ENCODE measurements around the gene BCAR3.

The BCAR3 gene

DNA sequence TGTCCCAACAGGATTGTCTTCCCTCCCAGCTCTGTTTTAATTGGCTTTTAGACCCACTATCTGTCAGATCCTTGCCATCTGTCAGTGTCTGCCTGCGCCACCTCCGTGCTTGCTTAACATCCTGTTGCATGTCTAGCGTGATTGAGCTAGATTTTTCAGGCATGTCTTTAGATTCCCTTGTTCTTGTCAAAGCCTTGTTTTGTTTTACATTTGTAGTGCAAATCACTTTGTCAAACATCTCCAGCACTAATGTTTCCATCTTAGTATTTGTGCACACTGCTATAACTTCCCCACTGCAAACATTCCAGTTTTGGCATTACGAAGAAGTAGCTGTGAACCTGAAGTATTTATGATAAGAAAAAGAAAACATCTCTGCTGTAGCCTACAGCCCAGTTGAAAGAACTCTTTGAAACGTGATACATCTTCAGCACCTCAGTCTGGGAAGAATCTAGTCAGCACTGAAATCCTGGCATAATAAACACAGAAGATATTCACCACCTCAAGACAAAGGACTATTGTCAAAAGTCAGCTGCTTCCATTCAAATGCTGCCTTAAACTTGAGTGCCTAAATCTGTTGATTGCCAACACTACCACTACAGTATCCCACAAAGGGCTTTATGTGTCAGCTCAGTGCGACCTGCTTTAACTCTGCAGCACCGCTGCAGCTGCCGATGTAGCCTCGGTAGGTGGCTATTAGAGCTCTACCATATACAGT lies 128.7 kb downstream of the BCAR3 start (continued):
- TF ChIP-seq, protein P1, sequence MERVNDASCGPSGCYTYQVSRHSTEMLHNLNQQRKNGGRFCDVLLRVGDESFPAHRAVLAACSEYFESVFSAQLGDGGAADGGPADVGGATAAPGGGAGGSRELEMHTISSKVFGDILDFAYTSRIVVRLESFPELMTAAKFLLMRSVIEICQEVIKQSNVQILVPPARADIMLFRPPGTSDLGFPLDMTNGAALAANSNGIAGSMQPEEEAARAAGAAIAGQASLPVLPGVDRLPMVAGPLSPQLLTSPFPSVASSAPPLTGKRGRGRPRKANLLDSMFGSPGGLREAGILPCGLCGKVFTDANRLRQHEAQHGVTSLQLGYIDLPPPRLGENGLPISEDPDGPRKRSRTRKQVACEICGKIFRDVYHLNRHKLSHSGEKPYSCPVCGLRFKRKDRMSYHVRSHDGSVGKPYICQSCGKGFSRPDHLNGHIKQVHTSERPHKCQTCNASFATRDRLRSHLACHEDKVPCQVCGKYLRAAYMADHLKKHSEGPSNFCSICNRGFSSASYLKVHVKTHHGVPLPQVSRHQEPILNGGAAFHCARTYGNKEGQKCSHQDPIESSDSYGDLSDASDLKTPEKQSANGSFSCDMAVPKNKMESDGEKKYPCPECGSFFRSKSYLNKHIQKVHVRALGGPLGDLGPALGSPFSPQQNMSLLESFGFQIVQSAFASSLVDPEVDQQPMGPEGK (tag by site-specific recombination; IDR thresholded peaks at IDR 0.05) = no peak
- no peak for TF ChIP-seq ZNF398 (tag by site-specific recombination; IDR thresholded peaks at IDR 0.05)
- TF ChIP-seq ZNF544 (tag by site-specific recombination; IDR thresholded peaks at IDR 0.05) = no peak
- TF ChIP-seq, protein P2, sequence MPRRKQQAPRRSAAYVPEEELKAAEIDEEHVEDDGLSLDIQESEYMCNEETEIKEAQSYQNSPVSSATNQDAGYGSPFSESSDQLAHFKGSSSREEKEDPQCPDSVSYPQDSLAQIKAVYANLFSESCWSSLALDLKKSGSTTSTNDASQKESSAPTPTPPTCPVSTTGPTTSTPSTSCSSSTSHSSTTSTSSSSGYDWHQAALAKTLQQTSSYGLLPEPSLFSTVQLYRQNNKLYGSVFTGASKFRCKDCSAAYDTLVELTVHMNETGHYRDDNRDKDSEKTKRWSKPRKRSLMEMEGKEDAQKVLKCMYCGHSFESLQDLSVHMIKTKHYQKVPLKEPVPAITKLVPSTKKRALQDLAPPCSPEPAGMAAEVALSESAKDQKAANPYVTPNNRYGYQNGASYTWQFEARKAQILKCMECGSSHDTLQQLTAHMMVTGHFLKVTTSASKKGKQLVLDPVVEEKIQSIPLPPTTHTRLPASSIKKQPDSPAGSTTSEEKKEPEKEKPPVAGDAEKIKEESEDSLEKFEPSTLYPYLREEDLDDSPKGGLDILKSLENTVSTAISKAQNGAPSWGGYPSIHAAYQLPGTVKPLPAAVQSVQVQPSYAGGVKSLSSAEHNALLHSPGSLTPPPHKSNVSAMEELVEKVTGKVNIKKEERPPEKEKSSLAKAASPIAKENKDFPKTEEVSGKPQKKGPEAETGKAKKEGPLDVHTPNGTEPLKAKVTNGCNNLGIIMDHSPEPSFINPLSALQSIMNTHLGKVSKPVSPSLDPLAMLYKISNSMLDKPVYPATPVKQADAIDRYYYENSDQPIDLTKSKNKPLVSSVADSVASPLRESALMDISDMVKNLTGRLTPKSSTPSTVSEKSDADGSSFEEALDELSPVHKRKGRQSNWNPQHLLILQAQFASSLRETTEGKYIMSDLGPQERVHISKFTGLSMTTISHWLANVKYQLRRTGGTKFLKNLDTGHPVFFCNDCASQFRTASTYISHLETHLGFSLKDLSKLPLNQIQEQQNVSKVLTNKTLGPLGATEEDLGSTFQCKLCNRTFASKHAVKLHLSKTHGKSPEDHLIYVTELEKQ (tag by site-specific recombination; IDR thresholded peaks at IDR 0.05; ENCODE audit: borderline replicate concordance) = peak; percentile 6; the same call in 1 of the 2 replicates
- TF ChIP-seq KLF8 (tag by site-specific recombination; IDR thresholded peaks at IDR 0.05) = 0 out of 2 replicates have a peak, but pooled peaks have one; percentile 37
- peak; percentile 86 for TF ChIP-seq OVOL3 (tag by site-specific recombination; IDR thresholded peaks at IDR 0.05)
- peak; percentile 97 for TF ChIP-seq SCRT2 (tag by site-specific recombination; IDR thresholded peaks at IDR 0.05)
- TF ChIP-seq, protein P3, sequence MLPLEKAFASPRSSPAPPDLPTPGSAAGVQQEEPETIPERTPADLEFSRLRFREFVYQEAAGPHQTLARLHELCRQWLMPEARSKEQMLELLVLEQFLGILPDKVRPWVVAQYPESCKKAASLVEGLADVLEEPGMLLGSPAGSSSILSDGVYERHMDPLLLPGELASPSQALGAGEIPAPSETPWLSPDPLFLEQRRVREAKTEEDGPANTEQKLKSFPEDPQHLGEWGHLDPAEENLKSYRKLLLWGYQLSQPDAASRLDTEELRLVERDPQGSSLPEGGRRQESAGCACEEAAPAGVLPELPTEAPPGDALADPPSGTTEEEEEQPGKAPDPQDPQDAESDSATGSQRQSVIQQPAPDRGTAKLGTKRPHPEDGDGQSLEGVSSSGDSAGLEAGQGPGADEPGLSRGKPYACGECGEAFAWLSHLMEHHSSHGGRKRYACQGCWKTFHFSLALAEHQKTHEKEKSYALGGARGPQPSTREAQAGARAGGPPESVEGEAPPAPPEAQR (tag by site-specific recombination; IDR thresholded peaks at IDR 0.05) = no peak
- TF ChIP-seq ZNF280C (tag by site-specific recombination; IDR thresholded peaks at IDR 0.05) = no peak
- TF ChIP-seq ZNF600 (tag by site-specific recombination; IDR thresholded peaks at IDR 0.05) = peak; percentile 52
- no peak for TF ChIP-seq ZNF138 (tag by site-specific recombination; IDR thresholded peaks at IDR 0.05; ENCODE audit: borderline replicate concordance)
- no peak for TF ChIP-seq ZFP3 (tag by site-specific recombination; IDR thresholded peaks at IDR 0.05; ENCODE audit: low read depth)
- no peak for TF ChIP-seq ZFP37 (tag by site-specific recombination; IDR thresholded peaks at IDR 0.05)
- no peak for TF ChIP-seq ZNF24 (tag by site-specific recombination; IDR thresholded peaks at IDR 0.05)
- peak; percentile 73; the same call in 1 of the 2 replicates for TF ChIP-seq IKZF3 (tag by site-specific recombination; IDR thresholded peaks at IDR 0.05)
- TF ChIP-seq ZNF404 (tag by site-specific recombination; IDR thresholded peaks at IDR 0.05) = no peak
- peak; percentile 81 for TF ChIP-seq TCF7L2 (IDR thresholded peaks at IDR 0.05; ENCODE audit: borderline replicate concordance, low read depth, low read length)
- no peak for TF ChIP-seq ZBTB21 (tag by site-specific recombination; IDR thresholded peaks at IDR 0.05)
- peak; percentile 85 for TF ChIP-seq GFI1B (tag by site-specific recombination; IDR thresholded peaks at IDR 0.05)
- TF ChIP-seq, protein P4, sequence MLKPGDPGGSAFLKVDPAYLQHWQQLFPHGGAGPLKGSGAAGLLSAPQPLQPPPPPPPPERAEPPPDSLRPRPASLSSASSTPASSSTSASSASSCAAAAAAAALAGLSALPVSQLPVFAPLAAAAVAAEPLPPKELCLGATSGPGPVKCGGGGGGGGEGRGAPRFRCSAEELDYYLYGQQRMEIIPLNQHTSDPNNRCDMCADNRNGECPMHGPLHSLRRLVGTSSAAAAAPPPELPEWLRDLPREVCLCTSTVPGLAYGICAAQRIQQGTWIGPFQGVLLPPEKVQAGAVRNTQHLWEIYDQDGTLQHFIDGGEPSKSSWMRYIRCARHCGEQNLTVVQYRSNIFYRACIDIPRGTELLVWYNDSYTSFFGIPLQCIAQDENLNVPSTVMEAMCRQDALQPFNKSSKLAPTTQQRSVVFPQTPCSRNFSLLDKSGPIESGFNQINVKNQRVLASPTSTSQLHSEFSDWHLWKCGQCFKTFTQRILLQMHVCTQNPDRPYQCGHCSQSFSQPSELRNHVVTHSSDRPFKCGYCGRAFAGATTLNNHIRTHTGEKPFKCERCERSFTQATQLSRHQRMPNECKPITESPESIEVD (tag by site-specific recombination; IDR thresholded peaks at IDR 0.05) = peak; percentile 91
- TF ChIP-seq ZNF639 (tag by site-specific recombination; IDR thresholded peaks at IDR 0.05) = no peak
